Limb (tissue), 2 donors: ENCODE measurements around the gene ZNF26.
"Not testable (repeated sequence)": the region's sequence is repeated elsewhere in the genome, so short reads cannot be mapped to it uniquely, and the experiment has no call there.

Experiments
- DNase-seq, 2 donors: peaks; one replicate each; pipeline ENCODE4 v3.0.0-alpha.2; 2016; ENCODE audit errors: extremely low spot score in 2 of 2

Gene ZNF26, protein sequence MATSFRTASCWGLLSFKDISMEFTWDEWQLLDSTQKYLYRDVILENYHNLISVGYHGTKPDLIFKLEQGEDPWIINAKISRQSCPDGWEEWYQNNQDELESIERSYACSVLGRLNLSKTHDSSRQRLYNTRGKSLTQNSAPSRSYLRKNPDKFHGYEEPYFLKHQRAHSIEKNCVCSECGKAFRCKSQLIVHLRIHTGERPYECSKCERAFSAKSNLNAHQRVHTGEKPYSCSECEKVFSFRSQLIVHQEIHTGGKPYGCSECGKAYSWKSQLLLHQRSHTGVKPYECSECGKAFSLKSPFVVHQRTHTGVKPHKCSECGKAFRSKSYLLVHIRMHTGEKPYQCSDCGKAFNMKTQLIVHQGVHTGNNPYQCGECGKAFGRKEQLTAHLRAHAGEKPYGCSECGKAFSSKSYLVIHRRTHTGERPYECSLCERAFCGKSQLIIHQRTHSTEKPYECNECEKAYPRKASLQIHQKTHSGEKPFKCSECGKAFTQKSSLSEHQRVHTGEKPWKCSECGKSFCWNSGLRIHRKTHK

DNA sequence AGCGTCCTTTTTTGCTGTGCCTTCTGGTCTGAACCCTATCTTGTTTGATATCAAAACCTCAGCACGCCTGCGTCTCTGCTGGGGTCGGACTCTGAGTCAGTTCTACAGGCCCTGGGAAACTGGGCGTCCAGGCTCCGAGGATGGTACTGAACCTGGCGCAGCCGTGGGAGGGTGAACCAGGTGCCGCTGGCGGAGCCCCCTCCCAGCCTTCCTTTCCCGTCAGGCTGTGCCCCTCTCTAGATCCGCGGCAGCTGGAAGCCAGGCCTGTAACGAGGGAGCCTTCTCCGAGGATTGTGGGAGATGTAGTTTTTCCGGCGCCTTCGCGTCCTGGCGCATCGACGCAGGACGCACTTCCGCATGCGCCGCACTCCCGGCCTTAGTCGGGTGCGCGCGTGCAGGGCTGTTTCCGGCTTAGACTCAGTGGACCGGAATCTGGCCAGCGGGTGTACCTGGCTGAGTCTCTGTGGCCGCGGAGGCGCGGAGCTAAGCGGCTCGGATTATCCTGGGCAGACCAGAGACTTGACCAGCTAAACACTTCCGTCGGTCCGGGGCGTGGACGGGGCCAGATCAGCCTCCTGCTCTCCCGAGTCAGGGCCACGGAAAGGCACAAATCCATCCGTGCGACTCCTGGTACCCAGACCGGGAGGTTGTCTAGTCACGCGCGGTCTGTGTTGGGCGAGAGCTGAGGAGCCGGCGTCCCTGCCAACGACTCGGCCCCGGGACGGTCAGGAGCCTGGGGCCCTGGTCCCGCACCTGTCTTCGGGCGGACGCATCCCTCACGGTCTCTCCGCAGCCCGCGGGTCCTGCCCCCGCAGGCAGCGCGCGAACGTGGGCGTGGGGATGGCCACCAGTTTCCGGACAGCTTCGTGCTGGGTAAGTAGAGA lies at the start of gene ZNF26:
TSS of gene ZNF26 (plus strand) at position 367 of the 884 bp plus-strand sequence. CDS start at position 841, 474 bp downstream.
- DNase-seq: peak; percentile 93 to 94

DNA sequence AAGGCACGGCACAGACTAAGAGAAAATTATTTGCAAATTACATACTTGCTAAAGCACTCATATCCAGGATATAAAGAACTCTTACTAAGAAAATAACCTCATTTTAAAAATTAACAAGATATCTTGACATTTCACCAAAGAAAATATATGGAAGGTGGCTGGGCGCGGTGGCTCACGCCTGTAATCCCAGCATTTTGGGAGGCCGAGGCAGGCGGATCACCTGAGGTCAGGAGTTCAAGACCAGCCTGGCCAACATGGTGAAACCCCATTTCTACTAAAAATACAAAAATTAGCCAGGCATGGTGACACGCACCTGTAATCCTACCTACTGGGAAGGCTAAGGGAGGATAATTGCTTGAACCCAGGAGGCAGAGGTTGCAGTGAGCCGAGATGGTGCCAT lies 49.2 kb upstream of the ZNF26 start:
- DNase-seq: not testable (repeated sequence)

DNA sequence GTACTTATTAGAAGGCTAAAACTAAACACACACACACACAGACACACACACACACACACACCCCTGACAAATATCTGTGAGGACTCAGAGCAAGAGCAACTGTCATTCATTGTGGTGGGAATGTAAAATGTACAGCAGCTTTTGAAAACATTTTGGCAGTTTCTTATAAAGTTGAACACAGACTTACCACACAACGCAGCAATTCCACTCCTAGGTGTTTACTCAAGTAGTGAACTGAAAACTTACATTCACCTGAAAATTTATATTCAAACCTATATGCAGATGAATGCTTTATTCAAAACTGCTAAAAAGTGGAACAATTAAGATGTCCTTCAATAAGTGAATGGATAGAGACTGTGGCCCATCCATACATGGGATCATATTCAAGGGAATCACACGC lies 48.7 kb upstream of the ZNF26 start:
- DNase-seq: no peak

DNA sequence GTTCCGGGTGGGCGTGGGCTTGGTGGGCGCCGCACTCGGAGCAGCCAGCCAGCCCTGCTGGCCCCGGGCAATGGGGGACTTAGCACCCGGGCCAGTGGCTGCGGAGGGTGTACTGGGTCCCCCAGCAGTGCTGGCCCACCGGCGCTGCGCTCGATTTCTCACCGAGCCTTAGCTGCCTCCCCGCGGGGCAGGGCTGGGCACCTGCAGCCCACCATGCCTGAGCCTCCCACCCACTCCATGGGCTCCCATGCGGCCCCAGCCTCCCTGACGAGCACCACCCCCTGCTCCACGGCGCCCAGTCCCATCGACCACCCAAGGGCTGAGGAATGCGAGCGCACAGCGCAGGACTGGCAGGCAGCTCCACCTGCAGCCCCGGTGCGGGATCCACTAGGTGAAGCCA lies 47.4 kb upstream of the ZNF26 start:
- DNase-seq: not testable (repeated sequence)

DNA sequence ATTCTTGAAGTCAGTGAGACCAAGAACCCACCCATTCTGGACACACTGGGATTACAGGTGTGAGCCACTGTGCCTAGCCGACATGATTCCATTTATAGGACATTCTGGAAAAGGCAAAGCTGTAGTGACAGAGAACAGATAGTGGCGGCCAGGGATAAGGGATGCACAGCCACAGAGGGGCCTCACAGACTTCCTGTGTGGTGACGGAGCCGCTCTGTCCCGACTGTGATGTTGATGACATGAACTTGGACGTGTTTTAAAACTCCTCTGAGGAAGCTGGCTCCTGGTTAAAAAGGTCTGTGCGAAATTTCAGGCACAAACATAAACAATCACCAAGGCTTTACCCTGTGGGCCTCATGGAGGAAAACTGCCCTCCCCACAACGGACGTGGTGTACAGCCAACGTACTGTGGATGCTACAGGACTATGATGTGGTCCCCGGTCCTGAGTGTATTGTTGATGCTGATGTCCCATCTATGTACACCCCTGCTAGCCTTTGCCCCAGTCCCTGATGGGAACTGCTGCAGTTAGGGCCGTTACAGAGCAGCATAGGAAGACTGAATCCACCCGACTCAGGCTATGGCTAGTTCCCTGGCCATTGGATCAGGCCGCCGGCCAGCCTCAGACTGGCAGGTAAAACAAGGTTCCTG lies 46.0 kb upstream of the ZNF26 start:
- DNase-seq: no peak

DNA sequence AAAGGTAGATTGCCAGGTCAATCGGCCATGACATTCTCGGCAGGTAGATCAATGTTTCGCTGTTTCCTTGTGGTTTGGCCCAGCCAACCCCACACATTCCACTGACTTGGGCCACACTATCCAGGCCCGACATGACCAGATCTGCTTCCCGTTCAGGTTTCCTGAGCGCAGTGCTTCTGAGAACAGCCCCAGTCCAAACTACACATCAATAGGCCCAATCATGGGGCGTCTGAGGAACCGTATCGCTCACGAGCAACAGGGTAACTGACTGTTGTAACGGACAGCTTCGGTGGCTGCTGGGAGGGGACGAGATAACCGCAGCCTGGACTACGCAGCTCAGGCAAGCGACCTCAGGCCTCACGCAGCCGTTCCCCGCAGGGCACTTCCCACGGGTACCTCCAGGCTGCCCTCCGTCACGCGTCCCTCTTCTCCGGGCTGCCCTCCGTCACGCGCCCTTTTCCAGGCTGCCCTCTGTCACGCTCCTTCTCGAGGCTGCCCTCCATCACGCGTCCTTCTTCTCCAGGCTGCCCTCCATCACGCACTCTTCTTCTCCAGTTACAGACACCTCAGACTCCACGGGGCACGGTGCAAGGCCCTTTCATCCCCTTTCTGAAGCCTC lies 44.7 kb upstream of the ZNF26 start:
- no peak for DNase-seq

DNA sequence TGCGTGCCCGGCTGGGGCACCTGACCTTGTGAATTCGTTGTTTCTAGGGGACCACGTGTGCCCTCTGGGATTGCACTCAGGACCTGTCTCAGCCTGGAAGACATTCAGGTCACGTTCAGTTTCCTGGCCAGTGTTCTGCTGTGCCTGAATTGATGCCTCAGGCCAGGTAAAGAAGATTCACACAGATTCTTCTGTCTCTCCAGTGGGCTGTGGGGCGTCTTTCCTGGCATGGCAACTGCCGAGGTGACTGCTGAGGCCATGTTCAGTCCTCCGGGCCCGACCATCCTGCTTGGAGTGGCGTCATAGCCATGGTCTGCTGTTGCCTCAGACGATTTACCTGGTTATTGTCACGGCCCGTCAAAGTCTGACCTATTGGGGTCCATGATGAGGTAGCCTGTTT lies 43.6 kb upstream of the ZNF26 start:
- DNase-seq: no peak

DNA sequence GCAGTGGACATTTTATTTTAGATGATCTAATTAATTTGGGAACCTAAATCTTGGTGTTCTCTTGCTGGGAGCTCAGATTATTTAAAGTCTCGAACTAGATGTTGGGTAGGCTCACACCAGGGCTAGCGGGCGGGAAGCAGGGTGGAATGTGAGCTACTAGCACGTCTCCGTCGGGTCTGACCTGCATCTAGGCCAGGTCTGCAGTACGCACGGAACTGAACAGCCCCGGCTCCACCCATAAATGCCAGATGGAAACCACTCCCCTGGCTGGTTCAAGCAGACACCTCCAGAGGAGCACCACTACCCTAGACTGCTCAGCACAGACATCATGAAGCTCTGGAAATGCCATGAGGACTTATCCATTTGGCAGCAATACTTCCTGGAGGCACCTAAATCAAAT lies 40.4 kb upstream of the ZNF26 start:
- no peak for DNase-seq

DNA sequence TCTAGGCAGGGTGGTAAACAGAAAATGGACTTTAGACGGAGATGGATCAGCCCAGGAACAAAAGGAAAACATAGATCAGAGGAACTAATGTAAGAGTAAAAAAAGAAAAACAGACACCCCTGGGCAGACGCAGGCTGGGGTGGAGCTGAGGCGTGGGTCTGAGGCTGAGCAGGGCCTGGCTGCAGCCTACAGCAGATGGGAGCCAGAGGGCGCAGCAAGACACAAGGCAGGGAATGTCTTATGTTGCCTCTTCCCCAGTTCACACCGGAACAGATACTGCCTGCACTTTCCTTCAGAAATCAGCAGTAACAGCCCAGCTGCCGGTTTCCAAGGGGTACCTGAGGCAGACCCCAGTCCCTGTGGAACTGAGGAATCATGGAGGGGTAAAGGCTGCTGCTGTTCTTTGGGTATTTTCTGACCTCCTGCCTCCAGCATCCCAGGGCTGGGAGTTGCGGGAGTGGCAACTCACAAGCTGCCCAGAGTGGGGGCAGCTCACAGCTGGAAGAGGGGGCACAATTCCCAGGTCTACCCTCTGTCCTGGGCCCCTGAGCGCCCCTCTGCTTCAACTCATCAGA lies 39.8 kb upstream of the ZNF26 start:
- DNase-seq: no peak

DNA sequence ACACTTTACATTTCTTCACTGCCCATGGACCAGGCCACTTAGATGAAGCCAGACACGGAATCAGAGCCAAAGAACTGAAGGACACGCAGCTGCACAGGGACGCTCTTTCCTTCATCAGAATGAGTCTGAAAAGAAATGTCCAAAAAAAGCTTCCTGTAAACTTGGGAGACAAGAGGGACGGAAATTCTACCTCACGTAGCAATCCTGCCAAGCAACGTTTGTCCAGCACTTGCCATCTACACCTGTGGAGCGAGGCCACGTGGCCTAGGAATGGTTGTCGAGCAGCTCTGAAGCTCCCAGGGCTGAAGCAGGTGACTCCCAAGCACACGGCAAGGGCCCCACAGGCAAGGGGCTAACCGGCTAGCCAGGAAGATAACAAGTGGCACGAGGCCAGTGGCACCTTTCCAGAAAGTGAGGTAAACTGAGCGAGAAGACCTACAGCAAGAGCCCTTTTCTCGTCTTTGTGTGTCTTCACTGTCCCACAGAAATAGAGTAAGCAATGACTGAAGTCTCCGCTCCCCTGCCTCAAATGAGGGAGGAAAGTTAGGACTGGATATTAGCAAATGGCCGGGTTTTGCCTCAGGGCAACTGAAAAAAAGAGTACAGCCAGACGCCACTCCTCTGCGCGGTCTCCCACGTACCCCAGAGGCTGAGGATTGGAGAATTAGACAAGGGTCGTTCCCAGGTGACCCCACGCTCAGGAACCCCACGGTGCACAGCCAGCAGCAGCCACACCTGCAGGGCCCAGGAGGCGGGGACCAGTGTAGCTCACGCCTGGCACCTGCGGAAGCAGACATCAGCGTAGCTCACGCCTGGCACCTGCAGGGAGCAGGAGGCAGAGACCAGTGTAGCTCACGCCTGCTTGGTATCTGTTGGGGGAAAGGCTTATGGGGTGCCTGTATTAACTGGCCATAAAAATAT lies 37.8 kb upstream of the ZNF26 start:
- DNase-seq: no peak

DNA sequence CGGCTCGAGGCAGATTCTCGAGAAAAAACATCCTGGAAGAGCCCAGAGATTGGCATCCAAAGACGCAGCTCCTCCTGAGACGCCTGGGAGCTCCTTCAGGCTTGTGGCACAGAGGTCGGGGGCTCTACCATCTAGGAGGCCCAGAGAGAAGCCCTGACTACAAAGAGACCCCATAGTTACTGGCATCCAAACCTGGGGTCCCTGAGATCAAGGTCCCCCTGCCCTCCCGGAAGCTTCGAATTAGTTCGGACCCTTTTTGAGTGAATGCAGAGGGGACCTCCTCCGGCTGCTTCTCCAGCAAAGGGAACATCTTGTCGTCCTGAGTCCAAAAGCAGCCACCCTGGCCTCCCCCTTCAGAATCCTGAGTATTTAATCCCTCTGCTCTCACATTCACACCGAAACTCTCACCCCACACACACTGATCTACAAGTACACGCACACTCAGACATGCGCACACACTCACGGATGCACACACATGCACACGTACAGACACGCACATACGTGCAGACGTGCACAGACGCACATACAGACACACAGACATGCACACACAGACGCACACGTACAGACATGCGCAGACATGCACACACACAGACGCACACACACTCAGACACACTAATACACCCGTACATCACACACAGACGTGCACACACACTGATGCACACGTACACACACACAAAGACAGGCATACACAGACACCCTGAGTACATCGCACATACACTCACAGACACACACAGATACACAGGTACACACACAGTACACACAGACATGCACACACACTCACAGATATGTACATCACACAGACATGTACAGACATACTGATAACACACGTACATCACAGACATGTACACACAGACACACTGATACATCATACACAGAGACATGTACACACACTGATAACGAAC lies 36.0 kb upstream of the ZNF26 start:
- no peak for DNase-seq

DNA sequence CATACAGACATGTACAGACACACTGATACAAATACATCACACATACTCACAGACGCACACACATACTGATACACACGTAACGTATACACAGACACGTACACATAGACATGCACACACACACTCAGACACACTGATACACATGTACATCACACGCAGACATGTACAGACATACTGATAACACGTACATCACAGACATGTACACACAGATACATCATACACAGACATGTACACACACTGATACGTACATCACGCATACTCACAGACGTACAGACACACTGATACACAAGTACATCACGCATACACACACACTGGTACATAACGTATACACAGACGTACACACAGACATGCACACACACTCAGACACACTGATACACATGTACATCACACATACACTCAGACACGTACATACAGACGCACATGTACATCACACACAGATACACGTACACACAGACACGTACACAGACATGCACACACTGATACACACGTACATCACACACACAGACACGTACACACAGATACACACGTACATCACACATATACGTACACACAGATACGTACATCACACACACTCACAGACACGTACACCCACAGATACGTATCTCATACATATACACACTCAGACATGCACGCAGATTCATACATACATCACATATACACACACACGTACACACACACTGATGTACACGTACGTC lies 35.2 kb upstream of the ZNF26 start:
- no peak for DNase-seq

DNA sequence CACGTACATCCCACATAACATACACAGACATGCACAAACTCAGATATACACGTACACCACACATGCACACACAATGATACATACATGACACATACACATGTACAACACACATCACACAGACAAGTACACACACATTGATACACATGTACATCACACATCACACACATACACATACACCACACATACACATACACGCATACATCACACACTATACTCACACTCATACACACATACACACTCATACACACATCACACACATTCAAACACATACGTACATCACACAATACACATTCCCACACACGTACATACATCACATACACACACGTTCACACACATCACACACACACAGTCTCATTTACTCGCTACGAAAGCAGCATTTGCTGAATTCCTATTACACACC lies 34.5 kb upstream of the ZNF26 start:
- no peak for DNase-seq

DNA sequence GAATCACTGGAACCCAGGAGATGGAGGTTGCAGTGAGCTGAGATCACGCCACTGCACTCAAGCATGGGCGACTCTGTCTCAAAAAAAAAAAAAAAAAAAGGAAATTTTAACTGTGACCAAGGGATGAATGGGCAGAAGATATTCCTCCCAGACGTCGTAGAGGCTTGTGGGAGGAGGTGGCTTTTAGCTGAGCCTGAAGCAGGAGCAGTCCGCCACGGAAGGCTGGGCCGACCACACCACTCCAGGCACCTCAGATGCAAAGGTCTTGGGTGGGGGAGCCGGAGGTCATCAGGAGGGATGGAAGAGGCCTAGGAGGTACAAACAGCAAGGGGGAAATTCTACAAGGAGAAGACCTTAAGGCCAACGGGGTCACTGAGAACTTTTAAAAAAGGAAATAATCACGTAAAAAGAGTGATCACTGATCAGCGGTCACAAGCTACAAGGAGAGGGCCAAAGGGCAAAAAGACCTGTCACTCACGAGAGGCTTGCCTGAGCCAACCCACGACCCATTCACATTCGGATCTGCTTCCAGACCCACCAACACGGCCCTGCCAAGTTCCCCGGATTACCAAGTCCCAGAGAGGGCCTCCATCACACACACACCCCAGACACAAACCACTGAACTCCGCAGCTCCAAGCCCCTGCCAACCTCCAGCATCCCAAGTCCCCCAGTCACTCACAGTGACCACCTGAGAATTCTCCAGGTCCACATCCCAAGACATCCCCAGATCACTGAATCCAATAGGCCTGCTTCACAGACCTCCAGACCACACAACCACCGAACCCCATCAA lies 33.6 kb upstream of the ZNF26 start:
- DNase-seq: no peak

DNA sequence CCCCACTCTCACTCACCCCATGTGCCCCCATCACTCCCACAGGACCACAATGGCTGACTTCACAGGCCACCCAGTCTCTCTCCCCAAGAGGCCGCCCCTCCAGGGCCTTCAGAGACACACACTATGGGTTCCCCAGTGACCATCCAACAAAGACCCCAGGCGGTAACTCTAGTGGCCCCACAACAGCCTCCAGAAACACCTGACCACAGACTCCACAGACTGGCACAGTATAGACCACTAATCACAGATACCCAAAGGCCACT lies 33.1 kb upstream of the ZNF26 start:
- DNase-seq: no peak

DNA sequence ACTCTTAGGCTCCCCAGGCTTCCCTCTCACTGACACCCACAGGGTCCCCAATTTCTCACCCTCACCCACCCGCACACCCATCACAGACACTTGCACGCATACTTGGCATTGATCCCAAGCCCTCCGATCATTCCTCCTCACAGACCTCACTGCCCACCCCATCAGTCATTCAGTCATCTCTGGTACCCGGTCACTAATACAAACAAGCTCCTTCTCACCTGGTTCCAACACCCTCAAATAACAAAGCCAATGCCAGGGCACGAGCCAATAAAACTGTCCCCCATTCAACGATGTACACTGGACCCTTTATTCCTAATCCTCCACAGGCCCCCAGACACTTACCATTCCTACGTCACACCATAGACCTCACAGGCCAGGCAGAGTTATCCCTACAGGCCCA lies 32.4 kb upstream of the ZNF26 start:
- no peak for DNase-seq

DNA sequence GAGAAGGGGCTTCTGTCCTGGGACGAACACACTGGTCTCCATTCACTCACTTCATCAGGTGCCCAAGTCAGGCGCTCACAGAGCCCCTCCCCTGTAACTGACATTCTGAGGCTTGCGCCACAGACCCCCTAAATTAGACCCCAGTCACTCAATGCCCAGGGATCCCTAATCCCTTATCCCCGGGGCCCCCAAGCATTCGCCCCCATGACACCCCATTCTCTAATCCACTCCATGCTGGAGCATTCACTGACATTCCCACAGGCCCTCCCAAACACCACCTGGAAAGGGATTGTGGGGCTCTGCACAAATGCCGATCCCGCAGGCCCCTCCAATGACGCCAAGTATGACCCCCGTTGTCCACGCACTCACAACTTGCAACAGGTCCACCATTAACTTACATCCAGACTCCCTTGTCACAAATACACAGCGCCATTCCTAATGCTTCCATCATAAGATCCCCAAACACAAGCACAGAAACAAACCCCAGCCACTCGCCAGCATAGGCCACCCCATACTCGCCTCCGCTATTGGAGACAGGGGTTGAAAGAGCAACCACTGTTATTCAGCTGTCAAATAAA lies 31.6 kb upstream of the ZNF26 start:
- no peak for DNase-seq
